Liver (tissue), 9 donors: Measurements from ENCODE around the gene SYT8. TPM values are rescaled to one million over a fixed set of nuclear protein-coding genes. Genes with fewer than 3 reads are reported as not detected.

Experiments used
- DNase-seq: peaks from one replicate; pipeline ENCODE4 v3.0.0-alpha.2; 2017; ENCODE audit warnings: low spot score
- H3K27ac ChIP-seq, 2 donors: one replicate each; pipeline ENCODE4 v1.7.0; 2013; ENCODE audit warnings: inconsistent platforms in 2 of 2, low read length in 2 of 2, control low read depth in 1 of 2, low read depth in 1 of 2, mild to moderate bottlenecking in 1 of 2
- H3K27me3 ChIP-seq, 4 donors: one replicate each; pipeline versions ENCODE4 v1.6.1 to v1.7.0; 2013; ENCODE audit warnings: low read length in 3 of 4, inconsistent platforms in 1 of 4, mild to moderate bottlenecking in 1 of 4, moderate library complexity in 1 of 4; ENCODE audit not compliant: control insufficient read depth in 4 of 4, insufficient read depth in 4 of 4
- H3K36me3 ChIP-seq, 4 donors: one replicate each; pipeline versions ENCODE4 v1.6.1 to v1.7.0; 2013; ENCODE audit warnings: low read length in 3 of 4, mild to moderate bottlenecking in 3 of 4, low read depth in 1 of 4, moderate library complexity in 1 of 4; ENCODE audit not compliant: control insufficient read depth in 4 of 4, insufficient read depth in 3 of 4
- H3K4me1 ChIP-seq, 4 donors: one replicate each; pipeline versions ENCODE4 v1.6.1 to v1.7.0; 2013; ENCODE audit warnings: low read length in 3 of 4, mild to moderate bottlenecking in 3 of 4, moderate library complexity in 1 of 4; ENCODE audit not compliant: control insufficient read depth in 4 of 4, insufficient read depth in 4 of 4
- H3K4me3 ChIP-seq, 3 donors: one replicate each; pipeline versions ENCODE4 v1.6.1 to v1.7.0; 2013; ENCODE audit warnings: low read length in 3 of 3, control low read depth in 1 of 3, low read depth in 1 of 3, mild to moderate bottlenecking in 1 of 3
- H3K9ac ChIP-seq, 2 donors: one replicate each; pipeline ENCODE4 v1.7.0; 2013; ENCODE audit warnings: low read length in 2 of 2, mild to moderate bottlenecking in 2 of 2, moderate library complexity in 2 of 2, control low read depth in 1 of 2, low read depth in 1 of 2
- H3K9me3 ChIP-seq, 4 donors: one replicate each; pipeline versions ENCODE4 v1.6.1 to v1.7.0; 2013; ENCODE audit warnings: low read length in 3 of 4; ENCODE audit not compliant: control insufficient read depth in 4 of 4
- ATF3 ChIP-seq: IDR thresholded peaks from 2 replicates; pipeline ENCODE4 v1.6.1; 2016; ENCODE audit warnings: antibody characterized with exemption
- EGR1 ChIP-seq, 2 donors: IDR thresholded peaks; 2 replicates each; pipeline ENCODE4 v1.6.1; 2016 to 2018; ENCODE audit warnings: antibody characterized with exemption in 2 of 2, low read depth in 2 of 2
- FOXA1 ChIP-seq: IDR thresholded peaks from 2 replicates; pipeline ENCODE4 v1.6.1; 2016; ENCODE audit warnings: antibody characterized with exemption
- GABPA ChIP-seq, 2 donors: IDR thresholded peaks in 1 of 2; conservative IDR thresholded peaks in 1 of 2; 2 replicates each; pipeline ENCODE4 v1.6.1; 2016; ENCODE audit warnings: antibody characterized with exemption in 2 of 2, mild to moderate bottlenecking in 1 of 2, moderate library complexity in 1 of 2
- HNF4A ChIP-seq, 2 donors: conservative IDR thresholded peaks; 2 replicates each; pipeline ENCODE4 v1.6.1; 2016; ENCODE audit warnings: antibody characterized with exemption in 2 of 2, mild to moderate bottlenecking in 2 of 2
- HNF4G ChIP-seq: IDR thresholded peaks from 2 replicates; pipeline ENCODE4 v1.6.1; 2016; ENCODE audit warnings: antibody characterized with exemption
- RAD21 ChIP-seq, 2 donors: IDR thresholded peaks; 2 replicates each; pipeline ENCODE4 v1.6.1; 2016; ENCODE audit warnings: antibody characterized with exemption in 2 of 2, mild to moderate bottlenecking in 2 of 2
- REST ChIP-seq: IDR thresholded peaks from 2 replicates; pipeline ENCODE4 v1.6.1; 2016; ENCODE audit warnings: antibody characterized with exemption, mild to moderate bottlenecking
- RXRA ChIP-seq, 2 donors: IDR thresholded peaks; 2 replicates each; pipeline ENCODE4 v1.6.1; 2017 to 2018; ENCODE audit warnings: antibody characterized with exemption in 2 of 2, mild to moderate bottlenecking in 1 of 2
- SP1 ChIP-seq: IDR thresholded peaks from 2 replicates; pipeline ENCODE4 v1.6.1; 2018; ENCODE audit warnings: antibody characterized with exemption, mild to moderate bottlenecking
- TAF1 ChIP-seq: conservative IDR thresholded peaks from 2 replicates; pipeline ENCODE4 v1.6.1; 2016; ENCODE audit warnings: antibody characterized with exemption, mild to moderate bottlenecking
- YY1 ChIP-seq: IDR thresholded peaks from 2 replicates; pipeline ENCODE4 v1.6.1; 2016; ENCODE audit warnings: antibody characterized with exemption, mild to moderate bottlenecking
- ZBTB33 ChIP-seq: IDR thresholded peaks from 2 replicates; pipeline ENCODE4 v1.6.1; 2016; ENCODE audit warnings: antibody characterized with exemption
- WGBS: extraction: QIAGEN DNeasy Blood & Tissue Kit; methylation state at CpG from one replicate; pipeline ENCODE4 v1.1.7; 2013; 5-methylcytosine and 5-hydroxymethylcytosine counted together
- polyA plus RNA-seq, 2 donors: library from polyadenylated mRNA; stranded (reverse) in 1 of 2; unstranded in 1 of 2; fragments of 200-250 nt in 1 of 2; fragments of >200 nt in 1 of 2; fragmentation: Nextera tagmentation in 1 of 2; extraction: Ambion mirVana in 1 of 2; gene quantifications; one replicate each; pipeline versions ENCODE4 v1.2.1 to v1.2.3, GENCODE V29; 2013 to 2015
- total RNA-seq, 2 donors: library from RNA; depleted of rRNA; stranded (reverse); fragments of >200 nt; gene quantifications; one replicate each; pipeline ENCODE4 v1.2.3, GENCODE V29; 2014
- donor health status: healthy.
- donor health status: healthy.
- donor health status: healthy.
- donor health status: healthy.
- donor health status: healthy.

SYT8 gene
- total and polyA plus RNA-seq, 4 donors = 0.17 to 0.99 (median 0.35) TPM

- WGBS = 90% methylated on average over 9 of the region's 9 CpGs
- Histone ChIP-seq H3K27me3 (no peaks in the 10 kb centered on the region), H3K4me1 (peaks cover 0 to 5% (median 3%) of the 10 kb centered on the region in 4 donors), H3K27ac (no peak overlapping the region), H3K9me3 (no peaks in the 10 kb centered on the region), H3K36me3 (no peaks in the 10 kb centered on the region), H3K4me3 (no peak overlapping the region), H3K9ac (no peak overlapping the region)
- TF ChIP-seq TAF1 (no peak), RAD21 (IDR thresholded peaks at IDR 0.05) (no peak), REST (no peak)
- DNase-seq = no peak
Measured at GRCh38 chr11:1846453-1846932, 11.7 kb downstream of the SYT8 start.

GRCh38 chr11:1847006-1847735 lies 12.4 kb downstream of the SYT8 start:
- DNase-seq = no peak
- H3K27ac ChIP-seq = no peak overlapping the region
- H3K9me3 ChIP-seq = no peaks in the 10 kb centered on the region
- no peaks in the 10 kb centered on the region for H3K27me3 ChIP-seq
- TF ChIP-seq RAD21 (IDR thresholded peaks at IDR 0.05) = no peak
- no peak for TF ChIP-seq EGR1 (IDR thresholded peaks at IDR 0.05; ENCODE audit: low read depth in 2 of 2)
- no peak for TF ChIP-seq RXRA (IDR thresholded peaks at IDR 0.05)
- no peak for TF ChIP-seq SP1
- H3K36me3 ChIP-seq = no peaks in the 10 kb centered on the region
- H3K9ac ChIP-seq = no peak overlapping the region
- H3K4me3 ChIP-seq = no peak overlapping the region
- H3K4me1 ChIP-seq = peaks cover 0 to 7% (median 3%) of the 10 kb centered on the region in 4 donors
- WGBS = 92% methylated on average over 34 of the region's 34 CpGs

- DNase-seq = no peak
- H3K4me1 ChIP-seq = peaks cover 0 to 7% (median 3%) of the 10 kb centered on the region in 4 donors
- H3K4me3 ChIP-seq = no peak overlapping the region
- 83% methylated on average over 18 of the region's 18 CpGs for WGBS
- no peaks in the 10 kb centered on the region for H3K27me3 ChIP-seq
- H3K27ac ChIP-seq = no peak overlapping the region
- TF ChIP-seq ZBTB33 = no peak
- no peak for TF ChIP-seq REST
- no peak for TF ChIP-seq HNF4A (conservative IDR thresholded peaks at IDR 0.05)
- no peak for TF ChIP-seq SP1
- no peak for TF ChIP-seq ATF3
- no peak for TF ChIP-seq YY1
- no peak for TF ChIP-seq TAF1
- no peak for TF ChIP-seq EGR1 (IDR thresholded peaks at IDR 0.05; ENCODE audit: low read depth in 2 of 2)
- no peak for TF ChIP-seq FOXA1
- TF ChIP-seq HNF4G = no peak
- no peak for TF ChIP-seq GABPA (IDR thresholded peaks at IDR 0.05 in 1 of 2, conservative IDR thresholded peaks at IDR 0.05 in 1 of 2)
- no peaks in the 10 kb centered on the region for H3K36me3 ChIP-seq
- no peak overlapping the region for H3K9ac ChIP-seq
- H3K9me3 ChIP-seq = no peaks in the 10 kb centered on the region
Measured at GRCh38 chr11:1847926-1848639, 13.3 kb downstream of the SYT8 start.
